ENCODE data around the gene HIKESHI. TPM values are rescaled to one million over a fixed set of nuclear protein-coding genes. Genes with fewer than 3 reads are reported as not detected.
A peak's percentile ranks its signal among the peaks of the same experiment; 100 is the strongest.

The HIKESHI gene
- total and polyA plus RNA-seq, 2 of the 13 experiments (the other 11 are each of a cell fraction or from before 2014, with no cell fraction given) = 67.8 to 74.8 TPM

GRCh38 chr11:86302092-86302793, at the start of gene HIKESHI (continued):
- no peak for TF ChIP-seq HES4 (CRISPR knock-in tag; IDR thresholded peaks at IDR 0.05; ENCODE audit: borderline replicate concordance)
- peak; percentile 68; the same call in 1 of the 2 replicates for TF ChIP-seq TFDP1 (CRISPR knock-in tag; IDR thresholded peaks at IDR 0.05; ENCODE audit: borderline replicate concordance)
- no peak for TF ChIP-seq ZNF563 (CRISPR knock-in tag; IDR thresholded peaks at IDR 0.05)
- TF ChIP-seq FOSL1 (CRISPR knock-in tag; IDR thresholded peaks at IDR 0.05; ENCODE audit: borderline replicate concordance) = no peak
- peak in 1 of 2 experiments; percentile 62; a peak in 2 of 4 replicates for TF ChIP-seq EP300 (IDR thresholded peaks at IDR 0.05; ENCODE audit: low read depth in 2 of 2, low read length in 2 of 2)
- TF ChIP-seq EP300 (CRISPR knock-in tag; IDR thresholded peaks at IDR 0.05; ENCODE audit: borderline replicate concordance) = no peak
- TF ChIP-seq ZBTB38 (CRISPR knock-in tag; IDR thresholded peaks at IDR 0.05) = no peak
- TF ChIP-seq ZNF839 (CRISPR knock-in tag; IDR thresholded peaks at IDR 0.05; ENCODE audit: borderline replicate concordance) = peak; percentile 97
- TF ChIP-seq MED1 (CRISPR knock-in tag; IDR thresholded peaks at IDR 0.05) = peak; percentile 75
- no peak for TF ChIP-seq NCOA1 (CRISPR knock-in tag; IDR thresholded peaks at IDR 0.05)
- TF ChIP-seq SIX4 (CRISPR knock-in tag; IDR thresholded peaks at IDR 0.05) = 0 out of 2 replicates have a peak, but pooled peaks have one; percentile 12
- no peak for TF ChIP-seq STAT5B (CRISPR knock-in tag; IDR thresholded peaks at IDR 0.05)
- TF ChIP-seq ZNF703 (CRISPR knock-in tag; IDR thresholded peaks at IDR 0.05; ENCODE audit: borderline replicate concordance) = no peak
- no peak for TF ChIP-seq RERE (CRISPR knock-in tag; IDR thresholded peaks at IDR 0.05; ENCODE audit: low read depth)
- no peak; the same call in 1 of the 2 replicates for TF ChIP-seq ZNF747 (CRISPR knock-in tag; IDR thresholded peaks at IDR 0.05; ENCODE audit: borderline replicate concordance)
- TF ChIP-seq MLXIP (CRISPR knock-in tag; IDR thresholded peaks at IDR 0.05; ENCODE audit: borderline replicate concordance) = no peak
- TF ChIP-seq ZBTB37 (CRISPR knock-in tag; IDR thresholded peaks at IDR 0.05) = no peak

Data from HepG2 (cell line).